Glomerular endothelial cell (primary cell): ENCODE data around the gene DPP10. TPM values are rescaled to one million over a fixed set of nuclear protein-coding genes. Genes with fewer than 3 reads are reported as not detected.

ENCODE experiments used
- DNase-seq: peaks from one replicate; pipeline ENCODE4 v3.0.0-alpha.2; 2011; ENCODE audit warnings: low read depth, low spot score; ENCODE audit errors: extremely low read depth
- total RNA-seq: library from RNA; depleted of rRNA; stranded (reverse); fragments of >200 nt; gene quantifications from 2 replicates; pipeline ENCODE4 v1.2.3, GENCODE V29; 2015

The DPP10 gene
- total RNA-seq, 1 donor from 2014 or later = not detected

GRCh38 chr2:115094441-115094840 is 652.0 kb downstream of the DPP10 start:
- no peak for DNase-seq

DNA sequence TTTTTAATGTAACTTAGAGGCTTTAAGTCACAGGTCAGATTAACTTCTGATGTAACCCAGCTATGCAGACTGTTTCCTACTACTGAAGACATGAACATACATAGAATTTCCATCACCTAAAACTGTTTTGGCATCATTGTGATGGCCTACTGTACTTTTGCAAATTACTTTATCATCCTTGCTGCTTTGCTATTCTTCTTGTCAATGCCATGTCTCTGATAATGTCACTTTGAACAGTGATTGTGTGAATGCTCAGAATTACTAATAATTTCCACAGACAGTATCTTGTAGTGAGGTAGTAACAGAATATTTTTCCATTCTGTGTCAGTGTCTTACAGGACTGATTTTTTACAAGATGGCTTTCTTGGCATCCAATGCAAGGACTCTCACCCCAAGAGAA is 663.5 kb downstream of the DPP10 start:
- no peak for DNase-seq

DNA sequence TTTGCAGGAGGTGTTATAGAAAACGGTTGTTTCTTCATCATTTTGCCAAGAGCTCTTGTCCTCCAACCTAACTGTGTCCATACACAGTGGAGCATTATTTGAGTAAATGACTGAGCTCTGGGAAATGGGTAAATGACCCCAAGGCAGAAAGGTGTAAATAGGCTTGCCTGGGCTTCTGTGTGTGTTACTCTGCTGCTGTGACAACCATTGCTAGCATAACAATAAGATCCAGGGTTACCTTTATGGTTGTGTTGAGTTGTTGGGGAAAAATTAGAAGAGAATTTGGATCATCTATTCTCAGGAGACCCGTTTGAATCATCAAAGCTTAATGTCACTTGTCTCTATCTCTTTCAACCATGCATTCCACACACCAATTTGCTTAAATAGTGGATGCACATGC is 672.7 kb downstream of the DPP10 start:
- DNase-seq = no peak

DNA sequence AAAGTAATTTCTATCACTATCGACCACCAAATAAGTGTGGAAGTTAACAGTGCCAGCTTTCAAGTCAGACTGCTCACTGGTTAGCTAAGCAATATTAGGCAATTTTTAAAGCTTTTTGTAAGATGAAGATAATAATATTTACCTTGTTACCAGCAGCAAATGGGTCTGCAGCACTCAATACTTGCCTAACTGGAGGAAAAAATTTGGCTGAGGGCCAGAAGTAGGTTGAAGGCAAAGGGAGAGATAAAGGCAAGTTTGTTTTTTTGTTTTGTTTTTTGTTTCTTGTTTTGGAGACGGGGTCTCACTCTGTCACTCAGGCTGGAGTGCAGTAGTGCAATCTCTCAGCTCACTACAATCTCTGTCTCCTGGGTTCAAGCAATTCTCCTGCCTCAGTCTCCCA is 675.9 kb downstream of the DPP10 start:
- DNase-seq = no peak

DNA sequence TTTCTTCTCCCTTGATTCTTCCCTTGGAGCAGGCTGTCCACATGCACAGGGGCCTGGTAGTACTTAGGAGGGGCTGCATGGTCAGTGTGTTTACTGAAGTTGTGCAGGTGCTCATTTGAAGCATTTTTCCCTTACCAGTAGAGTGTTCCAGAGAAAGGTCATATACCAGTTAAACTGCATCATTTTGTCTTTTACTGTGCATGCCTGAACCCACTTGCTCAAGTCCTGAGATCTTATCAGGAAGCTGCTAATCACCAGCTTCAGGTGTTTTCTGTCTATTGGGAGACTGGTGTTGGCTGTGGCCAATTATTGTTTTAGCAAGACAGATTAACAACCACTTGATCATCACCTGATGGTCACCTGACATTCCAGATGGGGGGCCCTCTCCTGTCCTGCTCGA is 676.6 kb downstream of the DPP10 start:
- DNase-seq = no peak

- no peak for DNase-seq
These were observed 680.3 kb downstream of the DPP10 start for GRCh38 chr2:115122701-115123100.

GRCh38 chr2:115124817-115125216 is 682.4 kb downstream of the DPP10 start:
- no peak for DNase-seq

DNA sequence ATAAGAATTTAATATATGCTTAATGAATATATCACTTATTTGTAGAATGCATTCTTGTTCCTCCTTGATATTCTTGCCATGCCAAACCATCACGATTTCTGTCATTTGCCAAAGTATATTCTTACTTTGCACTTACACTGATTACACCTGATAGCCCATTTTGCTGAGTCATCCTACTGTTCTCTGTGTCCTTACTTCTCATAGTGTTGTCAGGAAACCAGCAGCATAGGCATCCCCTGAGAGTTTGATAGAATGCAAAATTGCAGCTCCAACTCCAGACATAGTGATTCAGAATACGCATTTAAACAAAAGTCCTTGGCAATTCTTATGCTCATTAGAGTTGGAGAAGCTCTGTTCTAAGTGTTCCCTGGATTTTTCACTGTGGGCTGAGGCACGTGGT is 687.1 kb downstream of the DPP10 start:
- no peak for DNase-seq

DNA sequence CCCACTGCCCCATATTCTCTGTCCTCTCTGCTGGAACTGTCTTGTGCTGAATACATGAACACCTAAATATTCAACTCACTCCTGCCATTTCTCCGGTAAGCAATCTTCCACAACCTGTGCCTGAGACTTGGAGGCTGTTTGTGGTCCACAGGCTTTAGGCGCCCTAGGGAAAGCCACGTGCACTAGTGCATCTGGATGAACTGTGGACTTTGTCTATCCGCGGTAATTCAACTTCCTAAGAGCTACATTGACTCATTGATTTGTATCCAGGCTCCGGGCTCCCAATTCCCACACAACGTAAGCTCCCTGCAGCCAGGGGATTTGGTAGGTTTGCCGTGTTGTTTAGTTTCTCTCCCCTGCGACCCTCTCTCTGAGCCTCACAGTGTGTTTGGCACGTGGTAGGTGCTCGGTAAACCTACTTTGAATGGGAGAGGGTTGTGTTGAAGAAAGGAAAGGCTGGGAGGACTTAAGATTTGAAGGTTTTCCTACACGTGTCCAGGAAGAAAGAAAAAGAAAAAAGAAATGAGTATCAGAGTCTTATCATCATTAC is 718.2 kb downstream of the DPP10 start:
- DNase-seq = no peak

DNA sequence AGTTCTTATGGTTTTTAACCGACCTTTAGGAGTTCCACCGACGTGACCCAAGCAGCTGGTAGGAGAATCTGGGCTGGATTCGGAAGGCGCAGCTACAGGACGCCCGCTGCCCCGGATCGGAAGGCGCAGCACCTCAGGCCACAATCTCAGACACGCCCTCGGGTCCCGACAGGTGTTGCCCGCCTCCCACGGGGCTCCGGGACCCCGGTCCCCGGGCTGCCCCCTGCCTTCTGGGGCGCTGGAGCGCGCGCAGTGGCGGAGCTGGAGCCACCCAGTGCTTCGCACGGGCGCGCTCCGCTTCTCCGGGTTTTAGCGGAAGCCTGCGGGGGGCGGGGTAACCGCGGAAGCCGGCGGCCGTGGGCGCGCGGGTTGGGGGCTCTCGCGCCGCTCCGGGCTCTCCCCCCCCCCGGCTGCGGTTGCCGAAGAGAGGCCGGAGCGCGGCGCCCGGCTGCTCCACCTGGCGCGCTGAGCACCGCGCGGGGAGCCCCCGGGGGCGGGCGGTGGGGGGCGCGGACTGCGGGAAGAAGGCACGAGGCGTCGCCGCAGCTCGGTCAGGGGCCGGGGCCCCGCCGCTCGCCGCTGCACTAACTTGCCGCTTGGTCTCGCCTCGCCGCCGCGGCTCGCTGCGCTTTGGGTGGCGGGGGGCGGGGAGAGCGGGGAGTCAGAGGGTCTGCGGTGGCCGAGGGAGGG is 718.8 kb downstream of the DPP10 start:
- no peak for DNase-seq

DNA sequence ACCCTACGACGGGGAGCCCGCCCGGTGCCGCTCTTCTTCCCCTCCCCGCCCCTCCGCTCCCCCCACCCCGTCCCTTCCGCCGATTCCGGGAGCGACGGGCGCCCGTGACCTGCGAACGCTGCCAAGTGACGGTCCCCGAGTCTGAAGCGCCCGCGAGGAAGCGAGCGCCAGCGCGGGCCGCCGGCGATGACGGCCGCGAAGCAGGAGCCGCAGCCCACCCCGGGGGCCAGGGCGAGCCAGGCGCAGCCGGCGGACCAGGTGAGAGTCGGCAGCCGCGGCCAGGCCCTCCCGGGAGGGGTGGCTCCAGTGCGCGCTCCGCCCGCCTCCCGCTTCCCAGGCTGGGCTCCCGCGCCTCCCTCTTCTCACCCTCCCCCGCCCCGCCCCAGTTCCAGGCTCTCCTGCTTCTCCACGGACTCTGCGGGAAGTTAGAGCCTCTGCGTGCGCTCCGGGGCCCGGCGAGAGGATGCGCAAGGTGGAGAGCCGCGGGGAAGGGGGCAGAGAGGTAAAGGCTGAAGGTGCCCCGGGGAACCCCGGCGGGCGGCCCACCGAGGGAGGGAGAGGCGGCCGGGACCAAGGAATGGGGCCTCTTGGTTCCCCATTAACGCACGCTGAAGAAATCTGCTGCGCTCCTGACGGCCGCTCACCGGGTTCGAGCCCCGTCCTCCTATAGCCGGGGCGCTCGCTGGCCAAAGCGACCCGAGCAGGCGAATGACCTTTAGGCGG is 719.5 kb downstream of the DPP10 start:
- no peak for DNase-seq

DNA sequence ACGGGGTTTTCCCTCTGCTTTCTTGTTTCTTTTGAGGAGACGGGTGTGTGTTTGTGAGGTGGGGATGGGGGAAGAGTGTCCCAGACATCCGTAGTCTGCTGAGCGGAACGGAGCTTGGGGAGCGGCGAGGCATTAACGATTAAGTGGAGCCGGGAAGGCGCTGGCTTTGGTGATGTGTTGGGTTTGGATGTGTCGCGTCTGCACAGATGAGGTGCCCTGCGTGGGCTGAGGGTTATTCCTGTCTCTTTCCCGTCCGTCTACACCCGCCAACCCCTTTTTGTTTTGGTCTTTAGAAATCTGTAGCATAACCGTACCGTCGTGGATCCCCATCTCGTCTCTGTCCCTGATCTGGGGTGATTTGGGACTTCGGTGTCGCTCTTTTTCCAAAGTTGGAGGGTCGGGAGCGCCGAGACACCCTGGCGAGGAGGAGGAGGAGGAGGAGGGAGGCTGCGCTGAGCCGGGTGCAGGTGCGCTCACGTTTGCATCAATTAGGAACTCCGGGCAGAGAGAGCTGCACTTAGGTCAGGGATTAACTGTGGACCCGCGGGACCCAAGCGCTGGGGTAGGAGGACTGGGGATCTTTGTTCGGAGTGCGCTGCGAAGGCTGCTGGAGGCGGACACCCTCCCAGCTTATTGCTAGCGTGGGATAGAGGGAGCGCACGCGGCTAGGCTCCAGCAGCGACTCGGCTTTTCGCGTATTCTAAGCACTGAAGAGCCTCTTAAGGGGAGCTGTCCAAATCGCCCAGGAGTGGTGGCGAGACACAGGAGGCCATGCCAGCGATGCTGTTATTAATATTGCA is 720.3 kb downstream of the DPP10 start:
- no peak for DNase-seq

- DNase-seq = no peak
These were observed 721.1 kb downstream of the DPP10 start for GRCh38 chr2:115163572-115163971.

GRCh38 chr2:115165529-115166109 is 723.2 kb downstream of the DPP10 start:
- peak; percentile 4 for DNase-seq

DNA sequence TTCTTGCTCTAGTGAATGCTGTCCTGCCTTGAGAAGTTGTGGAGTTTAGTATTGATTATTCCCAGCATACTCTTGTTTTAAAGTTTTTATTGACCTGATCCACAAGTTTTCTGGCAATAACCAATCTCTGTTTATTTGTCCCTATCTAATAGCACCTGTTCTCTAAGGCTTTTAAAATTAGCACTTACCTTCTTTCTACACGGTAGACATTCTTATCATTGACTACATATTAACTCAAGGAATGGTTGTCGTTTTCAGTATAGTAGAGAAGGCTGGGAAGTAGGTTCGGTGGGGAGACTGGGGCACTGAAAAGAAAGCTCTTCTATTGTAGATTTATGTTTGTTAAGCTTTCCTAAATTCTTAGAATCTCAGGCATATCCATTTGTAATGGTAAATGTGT is 726.0 kb downstream of the DPP10 start:
- no peak for DNase-seq

DNA sequence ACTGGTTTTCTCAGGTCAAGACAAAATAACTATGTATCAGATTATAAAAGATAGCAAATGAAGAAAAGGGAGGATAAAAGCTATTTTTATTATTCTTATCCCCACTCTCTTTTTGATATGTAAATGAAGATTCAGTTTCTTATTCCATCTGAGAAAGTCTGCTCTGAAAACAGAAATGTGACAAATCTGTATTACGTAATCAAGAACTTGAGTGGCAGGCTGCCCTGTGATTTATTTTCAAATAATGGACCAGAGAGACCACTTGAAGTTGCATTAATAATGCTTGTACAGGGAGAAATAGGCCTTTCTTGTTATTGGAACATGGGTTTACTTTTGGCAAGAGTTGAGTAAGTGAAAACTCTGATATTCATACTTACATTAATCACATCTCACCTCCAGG is 727.4 kb downstream of the DPP10 start:
- no peak for DNase-seq

- DNase-seq = no peak
These were observed 729.3 kb downstream of the DPP10 start for GRCh38 chr2:115171751-115172150.

DNA sequence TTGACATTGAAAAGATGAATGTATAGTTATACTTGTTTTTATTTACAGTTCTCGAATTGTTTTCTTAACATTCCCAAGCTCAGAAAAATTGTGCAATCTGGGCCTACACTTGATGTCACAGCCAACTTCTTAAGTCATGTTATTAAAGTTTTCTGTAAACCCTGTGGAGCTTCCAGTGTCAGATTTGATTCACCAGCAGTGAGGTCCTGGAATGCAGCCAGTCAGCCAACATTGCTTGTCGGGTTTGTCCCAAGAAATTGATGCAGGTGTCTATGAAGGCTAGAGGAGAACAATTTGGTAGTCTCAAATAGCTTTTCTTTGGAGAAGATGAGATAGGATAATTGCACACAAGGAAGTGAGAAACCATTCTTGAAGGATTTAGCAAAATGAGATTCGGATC is 732.2 kb downstream of the DPP10 start:
- DNase-seq = no peak

- DNase-seq = no peak
These were observed 740.7 kb downstream of the DPP10 start for GRCh38 chr2:115183144-115183543.

DNA sequence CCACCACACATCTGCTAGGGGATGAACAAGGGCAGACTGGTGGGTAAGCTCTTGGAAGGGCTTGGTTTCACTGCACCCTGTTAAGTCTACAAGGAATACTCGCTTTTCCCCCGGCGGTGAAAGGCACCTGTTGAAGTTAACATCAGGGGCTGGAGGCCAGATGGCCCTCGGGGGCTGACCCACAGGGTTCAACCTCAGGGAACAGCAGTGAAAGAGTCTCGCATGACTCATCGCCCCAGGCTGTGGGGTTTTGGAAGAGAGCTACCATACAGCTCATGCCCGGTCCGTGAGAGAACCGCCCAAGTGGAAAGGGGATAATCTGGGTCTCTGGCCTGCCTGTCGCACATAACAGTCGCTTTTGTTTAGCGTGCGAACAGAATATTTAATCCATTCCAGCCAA is 748.0 kb downstream of the DPP10 start:
- DNase-seq = no peak

DNA sequence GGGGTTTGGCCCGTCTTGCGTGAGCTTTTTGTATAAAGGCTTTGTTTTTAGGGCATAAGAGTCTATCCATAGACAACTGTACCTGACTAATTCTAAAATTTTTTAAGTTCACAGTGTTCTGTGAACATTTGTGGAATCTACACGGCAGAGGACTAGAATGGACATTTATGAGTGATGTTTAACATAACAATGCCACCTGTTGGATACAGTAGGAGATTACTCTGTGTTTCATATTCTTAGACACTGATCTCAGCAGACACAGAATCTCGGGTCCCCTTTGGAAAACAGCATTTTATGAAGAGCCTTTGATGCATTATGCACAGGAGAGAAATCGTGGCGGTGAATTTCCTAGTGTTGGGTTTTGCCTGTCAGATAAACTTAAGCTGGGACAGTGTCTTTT is 752.2 kb downstream of the DPP10 start:
- DNase-seq = no peak
